C4-2B (cell line): ENCODE measurements around the gene KAZN.

Source experiments
- H3K27ac ChIP-seq: fragments of 450-650 bp; 2 replicates; pipeline ENCODE4 v1.5.1; 2017
- ZFX ChIP-seq: fragments of 450-650 bp; IDR thresholded peaks from 2 replicates; pipeline ENCODE4 v1.6.1; 2017
- TF ChIP-seq, protein P1 (sequence below): fragments of 450-650 bp; conservative IDR thresholded peaks from 2 replicates; pipeline ENCODE4 v1.5.1; 2017; ENCODE audit warnings: mild to moderate bottlenecking

KAZN gene

DNA sequence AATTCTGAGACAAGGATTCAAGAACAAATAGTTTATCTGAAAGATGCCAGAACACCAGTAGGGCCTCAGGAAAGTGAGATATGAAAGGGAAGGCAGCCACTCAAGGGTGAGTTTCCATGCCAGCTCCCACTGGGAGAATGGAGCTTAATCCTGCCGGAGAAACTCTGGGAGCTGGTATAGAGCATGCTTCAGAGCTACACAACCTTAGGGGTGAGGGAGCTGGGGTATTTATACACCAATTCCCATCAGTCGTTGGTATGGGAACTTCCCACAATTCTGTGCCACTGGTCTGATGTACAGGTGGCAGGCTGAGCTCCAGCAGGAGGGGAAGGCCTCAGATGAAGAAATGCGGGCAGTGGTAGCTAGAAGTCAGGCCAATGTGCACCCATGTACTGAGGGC, 86.6 kb downstream of the KAZN start:
- TF ChIP-seq ZFX: no peak
- TF ChIP-seq, protein P1, sequence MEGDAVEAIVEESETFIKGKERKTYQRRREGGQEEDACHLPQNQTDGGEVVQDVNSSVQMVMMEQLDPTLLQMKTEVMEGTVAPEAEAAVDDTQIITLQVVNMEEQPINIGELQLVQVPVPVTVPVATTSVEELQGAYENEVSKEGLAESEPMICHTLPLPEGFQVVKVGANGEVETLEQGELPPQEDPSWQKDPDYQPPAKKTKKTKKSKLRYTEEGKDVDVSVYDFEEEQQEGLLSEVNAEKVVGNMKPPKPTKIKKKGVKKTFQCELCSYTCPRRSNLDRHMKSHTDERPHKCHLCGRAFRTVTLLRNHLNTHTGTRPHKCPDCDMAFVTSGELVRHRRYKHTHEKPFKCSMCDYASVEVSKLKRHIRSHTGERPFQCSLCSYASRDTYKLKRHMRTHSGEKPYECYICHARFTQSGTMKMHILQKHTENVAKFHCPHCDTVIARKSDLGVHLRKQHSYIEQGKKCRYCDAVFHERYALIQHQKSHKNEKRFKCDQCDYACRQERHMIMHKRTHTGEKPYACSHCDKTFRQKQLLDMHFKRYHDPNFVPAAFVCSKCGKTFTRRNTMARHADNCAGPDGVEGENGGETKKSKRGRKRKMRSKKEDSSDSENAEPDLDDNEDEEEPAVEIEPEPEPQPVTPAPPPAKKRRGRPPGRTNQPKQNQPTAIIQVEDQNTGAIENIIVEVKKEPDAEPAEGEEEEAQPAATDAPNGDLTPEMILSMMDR: no peak
- no peak overlapping the region for H3K27ac ChIP-seq

DNA sequence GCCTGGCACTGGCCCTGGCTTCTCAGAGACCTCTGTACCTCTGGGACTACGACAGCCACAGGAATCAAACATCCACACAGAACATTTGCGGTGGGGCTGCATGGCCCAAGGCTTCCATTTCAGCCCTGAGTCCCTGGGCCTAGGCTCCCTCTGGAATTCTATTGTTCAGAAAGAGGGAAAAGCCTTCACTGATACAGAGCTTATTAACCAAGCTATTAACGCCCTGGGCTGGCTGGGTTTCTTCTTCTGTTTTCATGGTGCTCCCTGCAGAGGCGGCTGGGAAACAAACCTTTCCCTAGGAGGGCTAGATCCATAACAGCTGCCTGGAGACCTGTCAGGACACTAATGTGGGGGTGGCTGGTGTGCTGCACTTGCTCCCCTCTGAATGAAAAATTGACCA, 88.2 kb downstream of the KAZN start:
- no peak overlapping the region for H3K27ac ChIP-seq
- TF ChIP-seq ZFX: no peak
- TF ChIP-seq, protein P1: no peak

DNA sequence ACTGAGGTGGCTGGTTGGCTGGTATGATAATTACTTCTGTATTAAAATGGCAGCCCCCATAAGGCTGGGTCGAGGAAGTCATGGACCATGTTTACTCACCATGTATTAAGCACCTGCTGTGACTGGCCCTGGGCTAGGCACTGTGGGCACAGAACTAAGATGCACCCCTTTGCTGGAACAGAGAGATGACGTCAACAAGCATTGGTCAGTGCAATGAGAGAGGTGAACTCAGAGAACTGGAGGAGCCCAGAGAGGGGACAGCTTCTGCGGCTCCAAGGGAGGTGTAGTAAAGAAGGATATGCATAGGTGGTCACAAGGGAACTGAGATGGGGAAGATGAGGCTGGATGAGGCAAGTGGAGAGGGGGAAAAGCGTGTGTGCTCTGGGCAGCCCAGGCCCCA, 88.7 kb downstream of the KAZN start:
- TF ChIP-seq, protein P1: no peak
- no peak for TF ChIP-seq ZFX
- H3K27ac ChIP-seq: no peak overlapping the region

DNA sequence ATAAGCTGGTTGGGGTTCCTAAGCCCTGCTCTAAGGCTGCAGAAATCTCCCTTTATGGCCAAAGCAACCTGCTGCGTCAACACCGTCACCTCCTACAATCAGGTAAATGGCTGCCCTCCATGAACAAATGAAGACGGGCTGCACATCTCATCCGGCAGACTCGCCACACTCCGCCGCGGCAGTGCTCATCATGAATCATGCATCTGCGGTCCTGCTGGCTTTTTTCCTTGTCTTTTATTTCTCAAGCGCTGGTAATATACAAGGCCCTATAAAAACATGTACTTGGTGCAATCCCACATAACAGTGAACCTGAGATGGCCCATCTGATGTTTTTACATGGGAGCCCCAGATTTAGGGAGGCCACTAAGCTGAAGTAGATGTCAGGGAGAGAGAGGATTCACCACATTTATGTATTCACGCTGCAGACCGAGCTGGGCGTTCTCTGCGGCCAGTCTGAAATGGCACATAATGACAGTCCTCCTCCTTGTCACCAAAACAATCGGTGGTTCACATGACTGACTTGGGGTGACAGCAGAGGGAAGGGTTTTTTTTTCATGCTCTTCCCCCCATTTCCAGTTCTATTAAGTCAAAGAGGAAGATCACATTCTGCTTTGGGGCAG, 91.6 kb downstream of the KAZN start:
- TF ChIP-seq, protein P1: no peak
- no peak for TF ChIP-seq ZFX
- H3K27ac ChIP-seq: no peak overlapping the region

DNA sequence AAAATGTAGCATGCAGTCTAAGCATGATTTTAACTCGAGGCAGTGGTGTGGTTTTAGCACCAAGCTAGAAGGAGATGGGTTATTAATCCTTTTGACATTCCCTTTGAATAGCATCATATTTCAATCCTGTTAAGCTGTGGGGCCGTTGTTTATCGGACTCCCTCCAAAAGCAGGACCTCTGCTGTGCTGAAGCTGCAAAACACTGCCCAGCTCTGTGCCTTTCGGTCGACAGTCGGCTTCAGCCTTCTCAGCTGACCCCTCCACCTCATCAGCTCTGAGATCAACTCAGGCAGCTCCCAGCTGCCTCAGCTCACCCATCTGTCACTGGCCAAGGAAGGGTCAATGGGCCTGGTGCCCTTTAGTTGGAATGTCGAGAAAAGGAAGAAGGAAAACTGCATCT, 95.5 kb downstream of the KAZN start:
- H3K27ac ChIP-seq: no peak overlapping the region

DNA sequence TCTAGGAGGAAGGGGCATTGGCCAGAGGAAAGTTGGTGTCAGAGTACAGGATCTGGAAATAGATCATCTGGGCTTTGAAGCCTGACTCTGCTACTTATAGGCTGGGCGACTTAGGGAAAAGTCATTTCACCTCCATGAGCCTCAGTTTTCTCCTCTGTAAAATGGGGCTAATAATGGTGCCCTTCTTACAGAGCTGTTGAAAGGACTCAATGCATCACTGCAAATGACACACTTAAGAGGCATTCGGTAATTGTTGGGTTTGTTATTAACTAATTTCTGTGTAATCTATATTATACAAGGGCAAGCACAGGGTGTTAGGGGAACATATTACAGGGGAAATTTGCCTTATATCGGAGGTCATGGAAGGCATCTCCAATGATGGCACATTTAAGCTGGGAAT, 96.1 kb downstream of the KAZN start:
- H3K27ac ChIP-seq: no peak overlapping the region
- no peak for TF ChIP-seq ZFX
- TF ChIP-seq, protein P1: no peak

More for the DNA sequence above, 95.5 kb downstream of the KAZN start:
- TF ChIP-seq, protein P1: no peak
- TF ChIP-seq ZFX: no peak

DNA sequence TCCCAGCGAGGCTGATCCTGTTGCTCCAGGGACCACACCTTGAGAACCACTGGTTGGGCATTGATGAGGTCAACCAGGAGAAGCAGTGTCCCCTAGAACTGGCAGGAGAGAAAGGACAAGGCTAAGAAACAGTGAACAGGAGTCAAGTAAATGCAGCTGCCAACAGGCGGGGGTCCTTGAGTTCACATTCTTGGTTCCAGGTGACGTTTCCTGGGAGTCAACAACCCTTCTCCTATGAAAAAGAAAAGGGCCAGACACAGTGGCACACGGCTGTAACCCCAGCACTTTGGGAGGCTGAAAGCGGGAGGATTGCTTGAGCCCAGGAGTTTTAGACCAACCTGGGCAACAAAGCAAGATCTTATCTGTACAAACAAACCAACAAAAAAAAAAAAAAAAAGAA, 98.3 kb downstream of the KAZN start:
- TF ChIP-seq, protein P1: no peak
- TF ChIP-seq ZFX: no peak
- H3K27ac ChIP-seq: no peak overlapping the region
